ENCODE data around the gene SPHKAP.
"Not testable (repeated sequence)": the region's sequence is repeated elsewhere in the genome, so short reads cannot be mapped to it uniquely, and the experiment has no call there.

DNA sequence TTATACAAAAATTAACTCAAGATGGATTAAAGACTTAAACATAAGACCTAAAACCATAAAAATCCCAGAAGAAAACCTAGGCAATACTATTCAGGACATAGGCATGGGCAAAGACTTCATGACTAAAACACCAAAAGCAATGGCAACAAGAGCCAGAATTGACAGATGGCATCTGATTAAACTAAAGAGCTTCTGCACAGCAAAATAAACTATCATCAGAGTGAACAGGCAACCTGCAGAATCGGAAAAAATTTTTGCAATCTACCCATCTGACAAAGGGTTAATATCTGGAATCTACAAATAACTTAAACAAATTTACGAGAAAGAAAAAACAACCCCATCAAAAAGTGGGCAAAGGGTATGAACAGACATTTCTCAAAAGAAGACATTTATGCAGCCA, 37.1 kb upstream of the SPHKAP start:
- not testable (repeated sequence) for TF ChIP-seq ZFP37, GLI4, GFI1B, SP2, ZNF501, ZNF624, YY1, ZNF521 (tag by site-specific recombination; IDR thresholded peaks at IDR 0.05)
- TF ChIP-seq, protein P1, sequence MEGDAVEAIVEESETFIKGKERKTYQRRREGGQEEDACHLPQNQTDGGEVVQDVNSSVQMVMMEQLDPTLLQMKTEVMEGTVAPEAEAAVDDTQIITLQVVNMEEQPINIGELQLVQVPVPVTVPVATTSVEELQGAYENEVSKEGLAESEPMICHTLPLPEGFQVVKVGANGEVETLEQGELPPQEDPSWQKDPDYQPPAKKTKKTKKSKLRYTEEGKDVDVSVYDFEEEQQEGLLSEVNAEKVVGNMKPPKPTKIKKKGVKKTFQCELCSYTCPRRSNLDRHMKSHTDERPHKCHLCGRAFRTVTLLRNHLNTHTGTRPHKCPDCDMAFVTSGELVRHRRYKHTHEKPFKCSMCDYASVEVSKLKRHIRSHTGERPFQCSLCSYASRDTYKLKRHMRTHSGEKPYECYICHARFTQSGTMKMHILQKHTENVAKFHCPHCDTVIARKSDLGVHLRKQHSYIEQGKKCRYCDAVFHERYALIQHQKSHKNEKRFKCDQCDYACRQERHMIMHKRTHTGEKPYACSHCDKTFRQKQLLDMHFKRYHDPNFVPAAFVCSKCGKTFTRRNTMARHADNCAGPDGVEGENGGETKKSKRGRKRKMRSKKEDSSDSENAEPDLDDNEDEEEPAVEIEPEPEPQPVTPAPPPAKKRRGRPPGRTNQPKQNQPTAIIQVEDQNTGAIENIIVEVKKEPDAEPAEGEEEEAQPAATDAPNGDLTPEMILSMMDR (tag by site-specific recombination; IDR thresholded peaks at IDR 0.05), result not testable (repeated sequence)
- TF ChIP-seq, protein P2, sequence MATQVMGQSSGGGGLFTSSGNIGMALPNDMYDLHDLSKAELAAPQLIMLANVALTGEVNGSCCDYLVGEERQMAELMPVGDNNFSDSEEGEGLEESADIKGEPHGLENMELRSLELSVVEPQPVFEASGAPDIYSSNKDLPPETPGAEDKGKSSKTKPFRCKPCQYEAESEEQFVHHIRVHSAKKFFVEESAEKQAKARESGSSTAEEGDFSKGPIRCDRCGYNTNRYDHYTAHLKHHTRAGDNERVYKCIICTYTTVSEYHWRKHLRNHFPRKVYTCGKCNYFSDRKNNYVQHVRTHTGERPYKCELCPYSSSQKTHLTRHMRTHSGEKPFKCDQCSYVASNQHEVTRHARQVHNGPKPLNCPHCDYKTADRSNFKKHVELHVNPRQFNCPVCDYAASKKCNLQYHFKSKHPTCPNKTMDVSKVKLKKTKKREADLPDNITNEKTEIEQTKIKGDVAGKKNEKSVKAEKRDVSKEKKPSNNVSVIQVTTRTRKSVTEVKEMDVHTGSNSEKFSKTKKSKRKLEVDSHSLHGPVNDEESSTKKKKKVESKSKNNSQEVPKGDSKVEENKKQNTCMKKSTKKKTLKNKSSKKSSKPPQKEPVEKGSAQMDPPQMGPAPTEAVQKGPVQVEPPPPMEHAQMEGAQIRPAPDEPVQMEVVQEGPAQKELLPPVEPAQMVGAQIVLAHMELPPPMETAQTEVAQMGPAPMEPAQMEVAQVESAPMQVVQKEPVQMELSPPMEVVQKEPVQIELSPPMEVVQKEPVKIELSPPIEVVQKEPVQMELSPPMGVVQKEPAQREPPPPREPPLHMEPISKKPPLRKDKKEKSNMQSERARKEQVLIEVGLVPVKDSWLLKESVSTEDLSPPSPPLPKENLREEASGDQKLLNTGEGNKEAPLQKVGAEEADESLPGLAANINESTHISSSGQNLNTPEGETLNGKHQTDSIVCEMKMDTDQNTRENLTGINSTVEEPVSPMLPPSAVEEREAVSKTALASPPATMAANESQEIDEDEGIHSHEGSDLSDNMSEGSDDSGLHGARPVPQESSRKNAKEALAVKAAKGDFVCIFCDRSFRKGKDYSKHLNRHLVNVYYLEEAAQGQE (tag by site-specific recombination; IDR thresholded peaks at IDR 0.05), result not testable (repeated sequence)
- TF ChIP-seq, protein P3, sequence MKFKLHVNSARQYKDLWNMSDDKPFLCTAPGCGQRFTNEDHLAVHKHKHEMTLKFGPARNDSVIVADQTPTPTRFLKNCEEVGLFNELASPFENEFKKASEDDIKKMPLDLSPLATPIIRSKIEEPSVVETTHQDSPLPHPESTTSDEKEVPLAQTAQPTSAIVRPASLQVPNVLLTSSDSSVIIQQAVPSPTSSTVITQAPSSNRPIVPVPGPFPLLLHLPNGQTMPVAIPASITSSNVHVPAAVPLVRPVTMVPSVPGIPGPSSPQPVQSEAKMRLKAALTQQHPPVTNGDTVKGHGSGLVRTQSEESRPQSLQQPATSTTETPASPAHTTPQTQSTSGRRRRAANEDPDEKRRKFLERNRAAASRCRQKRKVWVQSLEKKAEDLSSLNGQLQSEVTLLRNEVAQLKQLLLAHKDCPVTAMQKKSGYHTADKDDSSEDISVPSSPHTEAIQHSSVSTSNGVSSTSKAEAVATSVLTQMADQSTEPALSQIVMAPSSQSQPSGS (tag by site-specific recombination; IDR thresholded peaks at IDR 0.05; ENCODE audit: low read depth), result not testable (repeated sequence)
- TF ChIP-seq, protein P4, sequence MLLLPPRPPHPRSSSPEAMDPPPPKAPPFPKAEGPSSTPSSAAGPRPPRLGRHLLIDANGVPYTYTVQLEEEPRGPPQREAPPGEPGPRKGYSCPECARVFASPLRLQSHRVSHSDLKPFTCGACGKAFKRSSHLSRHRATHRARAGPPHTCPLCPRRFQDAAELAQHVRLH (tag by site-specific recombination; IDR thresholded peaks at IDR 0.05), result not testable (repeated sequence)

Data from HEK293 (cell line).